Adrenal gland (tissue), 5 donors: Measurements from ENCODE around the gene BBX.

ENCODE experiments used
- CTCF ChIP-seq, 6 experiments: fragments of 450-650 bp in 4 of 6; fragments of 200-600 bp in 2 of 6; sonication (generic) in 1 of 6; IDR thresholded peaks; 1 replicate in 5 of 6; 2 replicates in 1 of 6; pipeline versions ENCODE4 v1.5.1 to v1.8.0; 2016 to 2021; ENCODE audit warnings: antibody characterized with exemption in 6 of 6, mild to moderate bottlenecking in 2 of 6, moderate library complexity in 1 of 6
- POLR2A ChIP-seq, 2 donors: fragments of 450-650 bp; IDR thresholded peaks; one replicate each; pipeline ENCODE4 v1.6.1; 2017; ENCODE audit warnings: antibody characterized with exemption in 2 of 2, mild to moderate bottlenecking in 2 of 2, moderate library complexity in 1 of 2
- donor health status: DM: no; HTN: no; CAD: no.

GRCh38 chr3:107525644-107526305 lies 3.0 kb downstream of the BBX start:
- TF ChIP-seq CTCF (IDR thresholded peaks at IDR 0.05), result no peak
- TF ChIP-seq POLR2A (IDR thresholded peaks at IDR 0.05), result no peak
